ENCODE results near the gene SPSB3.

- TF ChIP-seq POLR2A (IDR thresholded peaks at IDR 0.05) = peak; percentile 30 to 57
- TF ChIP-seq CTCF (IDR thresholded peaks at IDR 0.05 in 4 of 5, conservative IDR thresholded peaks at IDR 0.05 in 1 of 5) = peak; percentile 65 to 89 (median 74)
Observed at GRCh38 chr16:1772908-1773702, 9.3 kb downstream of the SPSB3 start, which contains the start of gene MRPS34.

Data from gastrocnemius medialis (tissue), 4 donors.